BLaER1 treated with 17β-estradiol and CSF1 and Interleukin-3, amounts not matched to agents 10 nM and 100 nM (cell line): Measurements from ENCODE around the gene VWA5A.

Source experiments
- H3K27ac ChIP-seq, 11 experiments: shearing (Covaris generic); formaldehyde crosslinking; 2 replicates each; pipeline ENCODE4 v1.8.1; 2022
- H3K27me3 ChIP-seq, 11 experiments: shearing (Covaris generic); formaldehyde crosslinking; 2 replicates each; pipeline ENCODE4 v1.8.1; 2022
- H3K36me3 ChIP-seq, 11 experiments: shearing (Covaris generic); formaldehyde crosslinking; 2 replicates each; pipeline ENCODE4 v1.8.1; 2022
- H3K4me1 ChIP-seq, 10 experiments: shearing (Covaris generic); formaldehyde crosslinking; 2 replicates each; pipeline ENCODE4 v1.8.1; 2022
- H3K4me2 ChIP-seq, 11 experiments: shearing (Covaris generic); formaldehyde crosslinking; 2 replicates each; pipeline ENCODE4 v1.8.1; 2022
- H3K4me3 ChIP-seq, 10 experiments: shearing (Covaris generic); formaldehyde crosslinking; 2 replicates each; pipeline ENCODE4 v1.8.1; 2022
- H3K9ac ChIP-seq, 11 experiments: shearing (Covaris generic); formaldehyde crosslinking; 2 replicates each; pipeline ENCODE4 v1.8.1; 2022
- H3K9me3 ChIP-seq, 11 experiments: shearing (Covaris generic); formaldehyde crosslinking; replicated peaks in 1 of 11; 2 replicates each; pipeline ENCODE4 v1.8.1; 2022
- H4K20me1 ChIP-seq, 11 experiments: shearing (Covaris generic); formaldehyde crosslinking; 2 replicates each; pipeline ENCODE4 v1.8.1; 2022
- Cebpa-rat ChIP-seq, 11 experiments: shearing (Covaris generic); IDR thresholded peaks; 2 replicates each; pipeline ENCODE4 v1.8.1; 2022

VWA5A gene

GRCh38 chr11:124193221-124194010 is 78.2 kb downstream of the VWA5A start:
- Histone ChIP-seq H3K9ac (no peak overlapping the region), H3K27me3 (no peaks in the 10 kb centered on the region), H3K27ac (no peak overlapping the region), H3K9me3 (0 out of 22 replicates have a peak, but pooled peaks cover 0 to 2% (median 0%) of the 10 kb centered on the region in 11 experiments), H4K20me1 (no peaks in the 10 kb centered on the region), H3K36me3 (no peaks in the 10 kb centered on the region), H3K4me3 (no peak overlapping the region), H3K4me1 (peaks cover 0 to 10% (median 0%) of the 10 kb centered on the region in 10 experiments; a peak in 3 of 20 replicates), H3K4me2 (peak overlapping the region in 1 of 11 experiments; percentile 23; a peak in 2 of 22 replicates)
- no peak for TF ChIP-seq Cebpa-rat (IDR thresholded peaks at IDR 0.05)

- no peak overlapping the region for H3K27ac ChIP-seq
- H3K4me1 ChIP-seq: peaks cover 0 to 10% (median 0%) of the 10 kb centered on the region in 10 experiments; a peak in 4 of 20 replicates
- H3K36me3 ChIP-seq: no peaks in the 10 kb centered on the region
- H3K9ac ChIP-seq: no peak overlapping the region
- no peak overlapping the region for H3K4me3 ChIP-seq
- TF ChIP-seq Cebpa-rat (IDR thresholded peaks at IDR 0.05): no peak
- H4K20me1 ChIP-seq: no peaks in the 10 kb centered on the region
- H3K9me3 ChIP-seq: 0 out of 22 replicates have a peak, but pooled peaks cover 0 to 9% (median 0%) of the 10 kb centered on the region in 11 experiments
- H3K27me3 ChIP-seq: no peaks in the 10 kb centered on the region
- H3K4me2 ChIP-seq: no peak overlapping the region
Observed at GRCh38 chr11:124194293-124195188, 79.3 kb downstream of the VWA5A start.

GRCh38 chr11:124195189-124195734 is 80.0 kb downstream of the VWA5A start:
- Histone ChIP-seq H3K4me3 (no peak overlapping the region), H3K27me3 (no peaks in the 10 kb centered on the region), H3K27ac (no peak overlapping the region), H3K4me1 (peaks cover 0 to 10% (median 0%) of the 10 kb centered on the region in 10 experiments; a peak in 4 of 20 replicates), H3K36me3 (no peaks in the 10 kb centered on the region), H4K20me1 (no peaks in the 10 kb centered on the region), H3K9me3 (0 out of 22 replicates have a peak, but pooled peaks cover 0 to 9% (median 0%) of the 10 kb centered on the region in 11 experiments), H3K4me2 (no peak overlapping the region), H3K9ac (no peak overlapping the region)
- no peak for TF ChIP-seq Cebpa-rat (IDR thresholded peaks at IDR 0.05)
